Mucosa of descending colon (tissue), 3 donors: ENCODE measurements around the gene COA8. TPM values are rescaled to one million over a fixed set of nuclear protein-coding genes. Genes with fewer than 3 reads are reported as not detected.
A peak's percentile ranks its signal among the peaks of the same experiment; 100 is the strongest.

Experiments
- ATAC-seq: fragments of 200-7000 bp; cut with Tn5 transposase; one replicate; pipeline ENCODE4 v1.9.1; 2020; ENCODE audit warnings: mild to moderate bottlenecking, moderate library complexity
- DNase-seq, 3 donors: peaks; one replicate each; pipeline ENCODE4 v3.0.0-alpha.2; 2020
- H3K36me3 ChIP-seq: fragments of 200-600 bp; one replicate; pipeline ENCODE4 v1.8.0; 2021; ENCODE audit warnings: low read depth, mild to moderate bottlenecking
- H3K4me1 ChIP-seq: fragments of 200-600 bp; one replicate; pipeline ENCODE4 v1.8.0; 2021; ENCODE audit warnings: low read depth, mild to moderate bottlenecking
- H3K4me3 ChIP-seq: fragments of 200-600 bp; one replicate; pipeline ENCODE4 v1.8.0; 2021; ENCODE audit warnings: mild to moderate bottlenecking
- H3K9me3 ChIP-seq: fragments of 200-600 bp; one replicate; pipeline ENCODE4 v1.8.0; 2021; ENCODE audit warnings: mild to moderate bottlenecking
- intact Hi-C, 2 donors: fragments of 100-400 bp; cut with DNase I in 1 of 2; cut with micrococcal nuclease in 1 of 2; formaldehyde crosslinking; loops; one replicate each; pipeline versions ENCODE4 v1.11.0 to v1.11.1; 2022; cut with DNase I, micrococcal nuclease
- total RNA-seq, 3 donors: library from RNA; stranded (reverse); fragmentation: NEBNext Ultra II Directional in 2 of 3; extraction: Animal tissue kit (Norgen Biotek cat#: 25700) in 2 of 3; gene quantifications; one replicate each; pipeline versions ENCODE4 v1.2.1 to v1.2.4, GENCODE V29; 2021 to 2023
- TF ChIP-seq, protein P1 (sequence below): fragments of 200-600 bp; IDR thresholded peaks from one replicate; pipeline ENCODE4 v1.8.0; 2022; ENCODE audit warnings: antibody characterized with exemption, mild to moderate bottlenecking
- donor health status: DM: no; HTN: no; CAD: no; lungs with moderate emphysema.
- donor health status: DM: no; HTN: no; CAD: no.
- donor health status: DM: no; HTN: yes; CAD: no.

The COA8 gene
- total RNA-seq, 3 donors from 2014 or later: 29.3 to 47.3 (median 36.5) TPM

DNA sequence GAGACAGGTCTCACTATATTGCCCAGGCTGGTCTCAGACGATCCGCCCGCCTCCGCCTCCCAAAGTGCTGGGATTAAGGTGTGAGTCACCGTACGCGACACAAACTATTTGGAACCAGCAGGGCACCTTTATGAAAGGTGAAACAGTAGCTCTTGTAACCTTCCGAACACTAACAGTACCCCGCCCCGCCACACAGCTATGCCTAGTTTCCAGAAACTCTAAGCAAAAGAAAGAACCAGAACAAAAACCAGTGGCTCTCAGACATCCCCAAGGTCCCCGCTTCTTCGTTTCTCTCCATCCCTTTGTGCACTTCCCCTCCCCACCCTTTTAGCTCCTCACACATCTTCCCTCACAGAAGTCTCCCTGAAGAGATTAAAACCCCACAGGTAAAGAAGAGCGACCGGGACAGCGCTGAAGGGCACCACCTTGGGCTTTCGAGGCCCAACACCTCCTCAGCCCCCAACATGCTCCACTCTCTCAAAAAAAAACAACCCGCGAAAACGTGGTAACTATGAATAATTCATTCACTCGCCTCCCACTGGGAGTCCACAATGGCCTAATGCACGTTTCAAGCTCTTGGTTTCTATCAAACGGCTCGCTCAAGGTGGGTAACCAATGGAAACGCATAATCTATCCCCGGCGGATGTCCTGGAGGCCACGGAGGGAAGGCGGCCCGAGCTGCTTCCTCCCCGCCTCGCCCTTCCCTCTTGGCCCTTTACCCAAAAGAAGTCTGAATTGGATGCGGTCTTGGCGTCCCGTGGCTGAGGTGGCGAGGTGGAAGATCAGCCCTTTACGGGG is 1.2 kb upstream of the COA8 start:
- Histone ChIP-seq H3K4me1 (peaks cover 22% of the 10 kb centered on the region), H3K36me3 (no peaks in the 10 kb centered on the region), H3K9me3 (no peaks in the 10 kb centered on the region), H3K4me3 (peak overlapping the region; percentile 97)
- intact Hi-C loops: no loop called here
- ATAC-seq (peak; percentile 51), DNase-seq (peak in 1 of 3 donors; percentile 48)
- TF ChIP-seq, protein P1, sequence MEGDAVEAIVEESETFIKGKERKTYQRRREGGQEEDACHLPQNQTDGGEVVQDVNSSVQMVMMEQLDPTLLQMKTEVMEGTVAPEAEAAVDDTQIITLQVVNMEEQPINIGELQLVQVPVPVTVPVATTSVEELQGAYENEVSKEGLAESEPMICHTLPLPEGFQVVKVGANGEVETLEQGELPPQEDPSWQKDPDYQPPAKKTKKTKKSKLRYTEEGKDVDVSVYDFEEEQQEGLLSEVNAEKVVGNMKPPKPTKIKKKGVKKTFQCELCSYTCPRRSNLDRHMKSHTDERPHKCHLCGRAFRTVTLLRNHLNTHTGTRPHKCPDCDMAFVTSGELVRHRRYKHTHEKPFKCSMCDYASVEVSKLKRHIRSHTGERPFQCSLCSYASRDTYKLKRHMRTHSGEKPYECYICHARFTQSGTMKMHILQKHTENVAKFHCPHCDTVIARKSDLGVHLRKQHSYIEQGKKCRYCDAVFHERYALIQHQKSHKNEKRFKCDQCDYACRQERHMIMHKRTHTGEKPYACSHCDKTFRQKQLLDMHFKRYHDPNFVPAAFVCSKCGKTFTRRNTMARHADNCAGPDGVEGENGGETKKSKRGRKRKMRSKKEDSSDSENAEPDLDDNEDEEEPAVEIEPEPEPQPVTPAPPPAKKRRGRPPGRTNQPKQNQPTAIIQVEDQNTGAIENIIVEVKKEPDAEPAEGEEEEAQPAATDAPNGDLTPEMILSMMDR: no peak

DNA sequence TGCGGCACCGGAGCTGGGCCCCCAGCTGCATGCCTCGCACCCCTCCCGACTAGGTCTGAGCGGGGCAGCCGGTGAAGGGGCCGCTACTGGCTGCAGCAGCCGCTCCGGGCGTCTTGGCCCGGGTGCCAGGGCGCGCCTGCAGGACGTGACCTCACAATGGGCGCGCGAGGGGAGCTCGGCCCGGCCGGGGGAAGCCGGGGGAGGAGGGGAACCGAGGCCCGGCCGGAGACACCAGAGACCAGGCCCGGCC is 656 bp upstream of the COA8 start:
- ATAC-seq (no peak), DNase-seq (no peak)
- Histone ChIP-seq H3K9me3 (no peaks in the 10 kb centered on the region), H3K36me3 (no peaks in the 10 kb centered on the region), H3K4me3 (peak overlapping the region; percentile 97), H3K4me1 (peaks cover 22% of the 10 kb centered on the region)
- intact Hi-C loops: no loop called here
- TF ChIP-seq, protein P1: no peak

DNA sequence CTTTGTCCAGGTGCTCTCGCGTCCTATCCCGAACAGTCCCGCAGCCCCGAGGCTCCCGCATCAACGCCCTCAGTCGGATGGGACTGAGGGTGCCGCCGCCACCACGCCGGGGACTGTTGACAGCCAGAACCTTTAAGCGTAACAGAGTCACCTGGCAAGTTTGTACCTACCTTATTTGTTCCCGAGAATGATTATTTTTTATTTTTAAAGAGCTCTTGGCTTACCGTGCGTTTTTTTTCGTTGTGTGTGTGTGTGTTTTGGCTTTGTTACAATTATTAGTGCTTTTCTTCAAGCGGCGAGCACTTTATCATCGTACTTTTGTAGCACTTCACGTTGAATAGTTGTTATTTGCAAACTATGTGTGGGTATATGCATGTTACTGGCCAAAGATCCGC is 463 bp downstream of the COA8 start:
- ATAC-seq: no peak
- no peak for DNase-seq
- H3K36me3 ChIP-seq: no peaks in the 10 kb centered on the region
- TF ChIP-seq, protein P1: no peak
- no peaks in the 10 kb centered on the region for H3K9me3 ChIP-seq
- H3K4me3 ChIP-seq: peak overlapping the region; percentile 97
- intact Hi-C loops: no loop called here
- peaks cover 22% of the 10 kb centered on the region for H3K4me1 ChIP-seq

DNA sequence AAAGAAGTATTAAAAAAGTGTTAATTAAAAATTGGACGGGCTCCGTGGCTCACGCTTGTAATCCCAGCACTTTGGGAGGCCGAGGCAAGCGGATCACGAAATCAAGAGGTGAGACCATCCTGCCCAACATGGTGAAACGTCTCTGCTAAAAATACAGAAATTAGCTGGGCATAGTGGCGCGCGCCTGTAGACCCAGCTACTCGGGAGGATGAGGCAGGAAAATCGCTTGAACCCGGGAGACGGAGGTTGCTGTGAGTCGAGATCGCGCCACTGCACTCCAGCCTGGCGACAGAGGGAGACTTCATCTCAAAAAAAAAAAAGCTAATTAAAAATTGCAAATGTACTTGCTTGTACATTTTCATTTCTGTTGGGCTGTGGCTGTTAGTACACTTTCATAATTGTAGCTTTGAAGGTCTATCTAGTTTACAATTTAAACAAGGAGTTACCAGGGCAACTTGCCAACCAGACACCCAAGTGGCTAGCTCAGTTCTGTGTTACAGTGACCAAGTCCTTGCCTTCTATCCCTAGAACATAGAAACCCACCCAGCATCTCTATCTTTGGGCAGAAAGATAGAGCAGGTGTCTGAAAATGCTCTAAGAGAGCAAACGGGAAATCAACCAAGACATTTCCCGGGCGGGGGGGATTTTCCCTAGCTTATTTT is 1.2 kb downstream of the COA8 start:
- Histone ChIP-seq H3K36me3 (no peaks in the 10 kb centered on the region), H3K9me3 (no peaks in the 10 kb centered on the region), H3K4me1 (peaks cover 16% of the 10 kb centered on the region), H3K4me3 (no peak overlapping the region)
- ATAC-seq: no peak
- no peak for DNase-seq
- TF ChIP-seq, protein P1: no peak
- intact Hi-C loops: no loop called here

DNA sequence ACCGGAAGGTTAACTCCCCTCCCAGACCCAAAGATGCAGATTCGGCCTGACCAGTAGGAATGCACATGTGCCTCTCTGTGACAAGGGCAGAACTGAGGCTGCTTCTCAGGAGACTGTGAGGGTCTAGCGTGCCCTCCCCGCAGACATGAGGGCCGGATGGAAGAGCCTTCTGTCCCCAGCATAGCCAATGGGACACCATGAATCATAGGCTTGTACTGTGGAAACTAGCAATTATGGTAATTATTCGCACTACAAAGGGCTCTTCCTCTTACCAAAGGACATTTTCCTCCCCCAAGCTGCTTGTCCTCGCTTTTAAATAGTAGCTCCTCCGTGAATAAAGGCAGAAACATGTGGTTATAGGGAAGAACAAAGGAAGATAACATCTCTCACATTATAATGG is 6.2 kb downstream of the COA8 start:
- TF ChIP-seq, protein P1: no peak
- H3K36me3 ChIP-seq: no peaks in the 10 kb centered on the region
- DNase-seq: no peak
- intact Hi-C loops: no loop called here
- H3K9me3 ChIP-seq: no peaks in the 10 kb centered on the region
- peaks cover 30% of the 10 kb centered on the region for H3K4me1 ChIP-seq
- no peak overlapping the region for H3K4me3 ChIP-seq
- ATAC-seq: no peak
